Measurements from ENCODE around the gene BRSK1. TPM values are rescaled to one million over a fixed set of nuclear protein-coding genes. Genes with fewer than 3 reads are reported as not detected.

The BRSK1 gene
- total and polyA plus RNA-seq, 2 of the 8 experiments (the other 6 are each of a cell fraction or from before 2014, with no cell fraction given), result 27.6 to 32.7 TPM

DNA sequence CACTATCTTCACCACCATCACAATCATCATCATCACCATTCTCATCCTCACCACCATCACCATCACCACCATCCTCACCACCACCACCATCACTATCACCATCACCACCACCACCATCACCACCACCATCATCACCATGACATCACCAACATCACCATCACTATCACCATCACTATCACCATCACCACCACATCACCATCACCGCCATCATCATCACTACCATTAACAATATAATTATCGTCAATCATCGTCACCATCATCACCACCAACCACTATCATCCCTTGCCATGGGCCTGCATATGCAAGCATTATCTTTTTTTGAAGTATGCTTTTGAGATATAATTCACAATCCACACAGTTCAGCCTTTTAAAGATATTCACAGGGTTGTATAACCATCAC is 17.4 kb upstream of the BRSK1 start (continued):
- TF ChIP-seq, protein P1, sequence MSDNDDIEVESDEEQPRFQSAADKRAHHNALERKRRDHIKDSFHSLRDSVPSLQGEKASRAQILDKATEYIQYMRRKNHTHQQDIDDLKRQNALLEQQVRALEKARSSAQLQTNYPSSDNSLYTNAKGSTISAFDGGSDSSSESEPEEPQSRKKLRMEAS (IDR thresholded peaks at IDR 0.05), result no peak
- no peak for TF ChIP-seq MAFK (IDR thresholded peaks at IDR 0.05; ENCODE audit: low read depth, low read length)
- no peak for TF ChIP-seq CBX5 (IDR thresholded peaks at IDR 0.05; ENCODE audit: low read depth, low read length)
- no peak for TF ChIP-seq BCL11A (IDR thresholded peaks at IDR 0.05; ENCODE audit: low read depth in 2 of 2, low read length in 2 of 2)
